ENCODE measurements around the gene HES1.
"Not testable (repeated sequence)": the region's sequence is repeated elsewhere in the genome, so short reads cannot be mapped to it uniquely, and the experiment has no call there.

Gene HES1

DNA sequence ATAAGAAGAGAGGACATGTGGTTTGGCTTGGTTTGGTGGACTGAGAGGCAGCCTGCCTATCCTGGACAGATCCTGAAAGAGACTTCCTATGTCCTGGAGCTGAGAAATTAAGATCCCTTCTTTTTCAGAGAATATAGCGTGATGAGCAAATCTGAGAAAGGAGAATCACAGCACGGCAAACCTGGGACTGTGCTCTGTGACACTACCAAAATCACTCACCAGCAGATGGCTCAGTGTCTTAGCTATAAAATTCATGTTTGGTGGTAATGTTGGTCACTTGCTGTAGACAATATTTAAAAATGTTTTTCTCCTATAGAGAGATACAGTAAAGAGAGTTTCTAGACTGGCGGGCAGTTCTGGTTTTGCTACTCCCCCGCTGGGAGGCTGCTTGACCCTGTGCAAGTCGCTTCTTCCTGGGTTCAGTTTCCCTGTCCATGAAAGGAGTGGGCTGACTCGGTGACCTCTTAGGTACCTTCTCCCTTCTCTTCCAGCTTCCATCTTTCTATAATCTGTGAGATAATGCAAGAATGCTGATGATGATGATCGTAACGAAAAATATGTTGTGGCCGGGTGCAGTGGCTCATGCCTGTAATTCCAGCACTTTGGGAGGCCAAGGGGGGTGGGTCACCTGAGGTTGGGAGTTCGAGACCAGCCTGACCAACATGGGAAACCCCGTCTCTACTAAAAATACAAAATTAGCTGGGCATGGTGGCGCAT, 7.6 kb upstream of the HES1 start:
- DNase-seq (ENCODE audit: insufficient read length, low spot score) (no peak), FAIRE-seq (no peak)
- no peak for TF ChIP-seq CTCF (IDR thresholded peaks at IDR 0.05; ENCODE audit: insufficient read depth, missing control alignments)

GRCh38 chr3:194128919-194129295, 7.0 kb upstream of the HES1 start:
- DNase-seq (ENCODE audit: insufficient read length, low spot score); FAIRE-seq: not testable (repeated sequence)

- FAIRE-seq (no peak), DNase-seq (ENCODE audit: insufficient read length, low spot score) (no peak)
- no peak for TF ChIP-seq CTCF (IDR thresholded peaks at IDR 0.05; ENCODE audit: insufficient read depth, missing control alignments)
These were observed 6.3 kb upstream of the HES1 start for GRCh38 chr3:194129581-194130133.

GRCh38 chr3:194130188-194130587, 5.8 kb upstream of the HES1 start:
- DNase-seq (ENCODE audit: insufficient read length, low spot score): no peak
- no peak for FAIRE-seq
- TF ChIP-seq CTCF (IDR thresholded peaks at IDR 0.05; ENCODE audit: insufficient read depth, missing control alignments): no peak

DNA sequence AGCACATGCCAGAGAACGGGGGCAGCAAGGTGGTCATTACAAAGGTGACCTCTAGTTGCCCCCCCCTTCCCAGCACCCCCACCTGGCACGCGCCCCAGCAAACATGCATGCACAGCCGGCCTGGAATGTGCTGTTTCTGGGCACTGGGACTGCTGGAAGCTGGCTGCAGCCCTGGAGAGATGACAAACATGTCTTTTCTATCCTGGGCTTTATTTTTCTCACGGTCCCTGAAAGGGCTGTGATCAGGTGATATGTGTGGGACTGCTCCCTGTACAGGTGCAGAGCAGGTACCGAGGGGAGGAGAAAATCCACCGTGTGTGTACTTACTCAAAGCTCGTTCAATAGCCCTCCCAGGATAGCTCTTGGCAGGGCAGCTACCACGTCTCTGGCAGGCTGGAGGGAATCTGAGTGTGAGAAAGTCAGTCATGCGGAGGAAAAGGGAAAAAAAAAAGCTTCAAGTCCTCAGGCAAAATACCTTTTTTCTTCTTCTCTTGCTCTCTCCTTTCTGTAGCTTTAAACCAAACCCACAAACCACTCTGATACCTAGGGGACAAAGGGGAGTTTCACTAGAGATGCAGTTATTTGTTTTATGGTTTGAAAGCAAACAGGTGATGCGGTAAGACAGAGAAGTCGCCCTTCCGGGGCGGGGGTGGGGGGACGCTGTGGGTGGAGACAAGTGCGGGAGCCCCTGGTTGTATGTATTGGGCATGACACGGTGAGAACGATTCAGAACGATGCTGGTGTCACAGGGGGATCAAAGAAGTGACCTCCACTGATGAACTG, 5.0 kb upstream of the HES1 start:
- FAIRE-seq: no peak
- no peak for DNase-seq (ENCODE audit: insufficient read length, low spot score)
- TF ChIP-seq CTCF (IDR thresholded peaks at IDR 0.05; ENCODE audit: insufficient read depth, missing control alignments): no peak

- no peak for TF ChIP-seq CTCF (IDR thresholded peaks at IDR 0.05; ENCODE audit: insufficient read depth, missing control alignments)
- DNase-seq (ENCODE audit: insufficient read length, low spot score) (no peak), FAIRE-seq (no peak)
These were observed 3.3 kb upstream of the HES1 start for GRCh38 chr3:194132465-194133286.

- FAIRE-seq (no peak), DNase-seq (ENCODE audit: insufficient read length, low spot score) (no peak)
- TF ChIP-seq CTCF (IDR thresholded peaks at IDR 0.05; ENCODE audit: insufficient read depth, missing control alignments): no peak
These were observed 2.2 kb upstream of the HES1 start for GRCh38 chr3:194133661-194134230.
